ENCODE results near the gene RPS4Y1. TPM values are rescaled to one million over a fixed set of nuclear protein-coding genes. Genes with fewer than 3 reads are reported as not detected.
"Not testable (repeated sequence)": the region's sequence is repeated elsewhere in the genome, so short reads cannot be mapped to it uniquely, and the experiment has no call there.

RPS4Y1 gene
- total RNA-seq (2014; rRNA removed; shearing (Covaris generic)) = 424 and 461 TPM in 2 replicates

DNA sequence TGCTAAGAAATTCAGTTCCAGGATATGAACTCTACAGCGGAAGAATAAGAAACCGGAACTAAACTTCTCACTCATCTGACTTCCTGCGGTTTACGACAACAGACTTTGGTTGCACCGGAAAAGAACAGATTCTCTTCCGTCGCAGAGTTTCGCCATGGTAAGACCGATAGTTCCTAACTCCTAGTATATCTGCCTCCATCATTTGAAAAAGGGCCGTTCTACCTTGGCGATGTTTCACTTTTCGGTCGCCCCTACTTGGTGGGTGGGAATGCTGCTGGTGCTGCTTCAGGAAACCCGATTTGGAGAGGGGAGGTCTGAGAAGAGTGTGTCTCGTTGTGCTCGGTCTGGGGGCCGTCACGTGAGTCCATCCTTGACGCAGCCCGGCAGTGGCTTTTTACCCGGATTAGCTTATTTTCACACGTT lies at the start of gene RPS4Y1:
Gene RPS4Y1 (plus strand): TSS at position 132 of the 423 bp plus-strand sequence. CDS start 23 bp downstream, at position 155.
- peak; percentile 70 for DNase-seq (ENCODE audit: low spot score)

DNA sequence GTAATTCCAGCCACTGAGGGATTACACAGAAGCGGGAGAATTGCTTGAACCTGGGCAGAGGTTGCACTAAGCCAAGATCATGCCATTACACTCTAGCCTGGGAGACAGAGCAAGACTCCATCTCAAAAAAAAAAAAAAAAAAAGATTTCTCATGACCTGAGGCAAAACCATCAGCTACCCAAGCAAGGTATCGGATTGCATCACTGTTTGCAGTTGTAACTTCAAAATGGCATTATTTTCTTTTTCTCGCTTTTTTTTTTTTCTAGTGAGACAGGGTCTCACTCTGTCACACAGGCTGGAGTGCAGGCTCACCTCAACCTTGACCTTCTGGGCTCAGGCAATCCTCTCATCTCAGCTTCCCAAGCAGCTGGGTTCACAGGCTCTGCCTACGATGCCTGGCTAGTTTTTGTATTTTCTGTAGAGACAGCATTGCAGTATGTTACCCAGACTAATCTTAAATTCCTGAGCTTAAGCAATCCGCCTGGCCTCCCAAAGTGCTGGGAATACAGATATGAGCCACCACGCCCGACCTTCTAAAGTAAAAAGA lies 44.4 kb upstream of the RPS4Y1 start:
- no peak for DNase-seq (ENCODE audit: low spot score)

DNA sequence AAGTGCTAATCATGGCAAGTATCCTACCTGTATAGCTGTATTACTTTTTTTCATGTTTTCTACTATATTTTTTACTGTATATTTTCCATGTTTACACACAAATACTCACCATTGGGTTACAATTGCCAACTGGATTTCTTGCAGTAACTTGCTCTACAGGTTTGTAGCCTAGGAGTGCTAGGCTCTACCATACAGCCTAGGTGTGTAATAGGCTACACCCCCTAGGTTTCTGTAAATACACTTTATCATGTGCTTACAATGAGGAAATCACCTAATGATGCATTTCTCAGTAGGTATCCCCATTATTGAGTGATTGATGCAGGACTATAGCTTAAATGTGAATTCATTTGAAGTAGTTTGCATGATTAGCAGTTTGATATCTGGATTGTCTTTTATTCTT lies 43.4 kb upstream of the RPS4Y1 start:
- DNase-seq (ENCODE audit: low spot score) = no peak

DNA sequence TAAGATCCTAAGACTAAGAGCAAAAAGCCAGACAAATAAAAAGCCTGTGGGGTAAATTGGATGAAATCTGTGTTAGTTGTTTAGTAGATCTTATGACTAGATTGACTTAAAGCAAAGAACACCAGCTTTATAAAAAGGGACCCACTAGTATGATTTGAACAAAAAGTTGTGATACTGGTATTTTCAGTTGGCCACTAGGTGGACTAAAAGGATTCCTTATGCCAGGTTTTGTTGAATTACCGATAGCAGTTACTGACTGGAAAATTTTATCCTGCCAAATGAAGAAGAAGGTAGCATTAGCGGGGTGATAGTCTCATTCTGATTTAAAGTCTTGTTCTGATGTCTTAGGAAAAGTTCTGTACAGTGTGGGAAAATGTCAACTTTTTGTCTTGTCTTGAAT lies 41.2 kb upstream of the RPS4Y1 start:
- DNase-seq (ENCODE audit: low spot score) = peak; percentile 10

DNA sequence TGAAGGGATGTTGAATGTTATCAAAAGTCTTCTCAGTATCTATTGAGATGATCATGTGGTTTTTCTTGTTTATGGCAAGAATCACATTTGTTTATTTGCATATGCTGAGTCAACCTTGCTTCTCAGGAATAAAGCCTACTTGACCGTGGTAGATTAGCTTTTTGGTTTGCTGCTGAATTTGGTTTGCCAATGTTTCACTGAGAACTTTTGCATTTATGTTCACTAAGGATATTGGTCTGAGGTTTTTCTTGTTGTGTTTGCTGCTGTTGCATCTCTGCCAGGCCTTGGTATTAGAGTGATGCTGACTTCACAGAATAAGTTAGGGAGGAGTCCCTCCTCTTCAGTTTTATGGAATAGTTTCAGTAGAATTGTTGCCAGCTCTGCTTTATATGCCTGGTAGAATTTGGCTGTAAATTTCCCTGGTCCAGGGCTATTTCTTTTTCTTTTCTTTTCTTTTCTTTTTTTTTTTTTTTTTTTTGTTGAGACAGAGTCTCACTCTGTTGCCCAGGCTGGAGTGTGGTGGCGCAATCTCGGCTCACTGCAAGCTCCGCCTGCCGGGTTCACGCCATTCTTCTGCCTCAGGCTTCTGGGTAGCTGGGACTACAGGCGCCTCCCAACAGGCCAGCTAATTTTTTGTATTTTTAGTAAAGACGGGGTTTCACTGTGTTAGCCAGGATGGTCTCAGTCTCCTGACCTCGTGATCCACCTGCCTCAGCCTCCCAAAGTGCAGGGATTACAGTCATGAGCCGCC lies 24.1 kb upstream of the RPS4Y1 start:
- DNase-seq (ENCODE audit: low spot score) = peak; percentile 70

DNA sequence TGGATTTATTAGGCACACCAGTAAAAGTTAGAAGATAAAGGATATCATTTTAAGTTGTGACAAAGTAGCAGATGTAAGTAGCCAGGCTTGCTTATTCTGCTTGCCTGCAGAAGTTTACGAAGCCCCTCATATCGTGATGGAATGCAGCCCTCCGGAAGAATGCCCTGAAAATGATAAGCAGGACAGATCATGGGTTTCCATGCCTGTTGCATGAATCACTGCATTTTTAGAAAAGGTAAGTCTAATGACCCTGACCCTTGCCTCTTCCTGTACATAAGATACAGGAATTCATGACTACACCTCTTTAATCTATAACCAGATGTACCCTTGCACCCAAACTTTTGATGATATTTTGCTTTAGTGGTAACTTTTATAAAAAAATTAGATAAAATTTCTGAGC lies 16.9 kb upstream of the RPS4Y1 start:
- no peak for DNase-seq (ENCODE audit: low spot score)

DNA sequence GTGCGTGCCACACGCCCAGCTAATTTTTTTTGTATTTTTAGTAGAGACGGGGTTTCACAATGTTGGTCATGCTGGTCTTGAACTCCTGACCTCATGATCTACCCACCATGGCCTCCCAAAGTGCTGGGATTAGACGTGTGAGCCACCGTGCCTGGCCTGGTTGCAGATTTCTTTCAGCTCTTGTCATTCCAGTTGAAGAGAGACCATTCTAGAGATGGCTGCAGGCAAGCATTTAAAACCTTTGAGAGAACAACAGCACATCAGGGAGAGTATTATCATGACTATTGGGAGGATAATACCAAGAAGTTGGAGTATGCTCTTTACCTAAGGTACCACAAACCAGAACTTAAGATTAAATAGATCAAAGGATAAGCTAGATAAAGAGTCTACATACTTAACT lies 12.9 kb upstream of the RPS4Y1 start:
- no peak for DNase-seq (ENCODE audit: low spot score)

DNA sequence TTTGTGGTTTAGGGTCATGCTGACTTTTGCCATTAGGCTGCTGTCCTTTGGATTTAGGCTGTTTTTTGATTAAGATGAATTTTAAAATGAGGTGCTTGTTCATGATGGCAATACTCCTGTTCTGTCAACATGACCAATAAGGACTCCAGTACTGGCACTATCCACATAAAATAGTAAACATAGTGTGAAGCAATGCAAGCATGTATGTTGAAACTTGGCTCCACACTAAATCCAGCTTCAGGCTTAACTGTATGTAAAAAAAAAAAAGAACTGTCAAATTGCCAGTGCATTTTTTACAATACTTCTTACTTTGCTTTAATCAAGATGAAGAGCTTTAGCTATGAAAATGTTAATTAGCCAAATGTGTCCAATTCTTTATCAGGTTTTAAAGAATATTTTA lies 6.2 kb upstream of the RPS4Y1 start:
- DNase-seq (ENCODE audit: low spot score) = no peak

DNA sequence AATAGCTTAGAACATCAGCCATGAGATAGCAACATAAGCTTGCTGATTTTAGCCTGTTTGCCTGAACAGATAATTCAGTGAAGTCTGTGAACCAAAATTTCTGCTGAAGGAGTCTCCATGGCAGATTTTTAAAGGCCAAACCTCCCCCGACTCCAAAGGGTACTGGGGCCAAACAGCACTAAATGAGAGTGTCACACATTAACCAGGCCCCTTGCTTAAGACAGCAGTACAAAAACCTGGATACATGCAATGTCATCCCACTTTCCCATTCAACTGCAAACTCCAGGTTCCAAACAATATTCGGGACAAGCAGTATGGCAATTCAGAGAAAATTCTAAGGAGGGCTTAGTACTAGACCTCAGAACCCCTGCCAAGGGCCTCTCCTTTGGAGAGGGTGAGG lies 4.3 kb upstream of the RPS4Y1 start:
- DNase-seq (ENCODE audit: low spot score) = no peak

DNA sequence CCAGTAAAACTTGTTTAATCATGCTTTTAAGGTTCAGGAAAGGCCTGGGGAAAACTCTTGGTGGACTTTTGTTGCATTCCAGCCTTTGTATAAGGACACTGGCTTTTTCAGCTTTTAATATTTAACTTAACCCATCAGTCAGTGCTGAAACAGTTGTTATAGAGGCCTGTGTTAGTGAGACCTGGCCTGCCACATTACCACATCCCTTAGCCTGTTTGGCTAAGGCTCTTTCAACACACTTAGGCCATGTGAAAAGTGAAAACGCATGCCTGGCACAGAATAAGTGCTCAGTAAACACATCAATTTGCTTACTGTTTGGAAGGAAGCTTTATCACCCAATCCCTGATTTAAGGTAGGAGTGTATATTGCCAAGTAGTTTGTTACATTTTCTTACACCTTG lies 3.5 kb upstream of the RPS4Y1 start:
- DNase-seq (ENCODE audit: low spot score) = no peak

DNA sequence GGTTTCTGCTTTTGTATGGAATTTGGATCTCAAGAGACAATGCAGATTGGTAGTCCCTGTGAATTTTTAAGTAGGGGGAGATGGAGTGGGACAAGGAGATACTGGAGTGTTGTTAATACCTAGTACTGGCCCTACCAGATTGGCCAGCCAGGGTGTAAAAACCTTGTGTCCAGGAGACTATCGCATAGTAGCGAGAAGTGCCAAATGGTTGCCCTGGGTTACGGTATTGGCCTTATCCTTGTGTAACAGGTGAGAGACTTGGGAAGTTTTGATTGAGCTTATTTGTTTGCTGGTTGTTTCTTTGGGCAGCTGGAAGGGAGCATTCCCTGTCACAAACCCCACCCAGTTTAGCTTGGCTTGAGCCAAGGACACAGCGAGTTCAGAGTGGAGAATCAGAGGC lies 5.4 kb downstream of the RPS4Y1 start:
- DNase-seq (ENCODE audit: low spot score) = no peak

DNA sequence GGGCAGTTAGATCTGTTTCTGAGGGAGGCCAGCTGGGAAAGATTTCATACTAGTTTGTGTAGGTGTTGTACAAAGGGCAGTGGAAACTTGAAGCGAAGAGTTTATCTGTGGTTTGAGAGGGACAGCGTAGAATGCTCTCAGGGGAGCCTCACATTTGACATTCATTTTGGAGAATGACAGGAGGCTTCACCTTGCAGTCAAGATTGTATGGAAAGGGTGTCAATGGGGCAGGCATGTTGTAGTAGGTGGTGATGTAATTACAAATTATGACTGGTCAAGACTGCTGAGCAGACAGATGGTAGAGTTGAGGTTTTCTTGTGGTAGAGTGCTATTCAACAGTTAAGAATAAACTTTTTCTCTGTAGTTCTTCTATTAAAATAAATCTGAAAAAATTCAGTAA lies 7.0 kb downstream of the RPS4Y1 start:
- DNase-seq (ENCODE audit: low spot score) = no peak

DNA sequence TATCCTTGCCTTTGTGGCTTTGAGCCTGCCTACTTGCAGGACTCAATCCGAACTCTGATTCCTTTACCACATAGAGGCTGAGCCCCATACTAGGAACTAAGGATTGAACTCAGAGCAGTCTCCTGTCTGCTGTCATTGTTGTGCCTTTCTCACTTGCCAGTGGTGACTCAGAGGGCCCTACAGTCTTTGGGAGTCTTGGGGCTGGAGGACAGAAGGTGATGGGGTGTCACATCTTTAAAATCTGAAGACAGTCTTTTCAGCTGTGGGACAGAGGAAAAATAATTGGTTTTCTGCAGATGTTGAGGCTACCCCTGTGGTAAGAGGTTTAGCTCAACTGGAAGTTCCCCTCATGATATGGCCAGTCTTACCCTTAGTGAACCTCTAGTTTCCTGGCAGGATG lies 8.0 kb downstream of the RPS4Y1 start:
- no peak for DNase-seq (ENCODE audit: low spot score)

DNA sequence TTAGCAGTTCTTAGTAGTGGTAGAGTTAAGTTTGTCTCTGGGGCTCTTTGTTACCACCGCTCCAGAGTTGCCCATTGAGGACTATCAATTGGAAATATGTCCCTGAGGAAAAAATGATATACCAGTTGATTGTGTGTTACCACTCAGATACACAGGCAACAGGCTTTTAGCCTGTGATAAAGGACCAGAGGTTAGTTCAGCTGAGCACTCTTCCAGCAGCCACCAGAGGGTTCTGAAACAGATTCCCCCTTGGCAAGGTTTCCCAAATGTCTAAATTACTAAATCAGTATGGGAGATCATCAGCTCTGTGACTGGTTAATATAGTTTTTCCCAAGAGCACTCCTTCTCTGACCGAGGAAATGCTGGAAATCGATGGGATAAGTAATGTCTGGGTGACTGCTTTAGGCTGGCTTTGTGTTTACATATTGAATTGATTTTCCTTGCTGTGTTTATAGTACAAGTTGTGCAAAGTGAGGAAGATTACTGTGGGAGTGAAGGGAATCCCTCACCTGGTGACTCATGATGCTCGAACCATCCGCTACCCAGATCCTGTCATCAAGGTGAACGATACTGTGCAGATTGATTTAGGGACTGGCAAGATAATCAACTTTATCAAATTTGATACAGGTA lies 12.9 kb downstream of the RPS4Y1 start:
- no peak for DNase-seq (ENCODE audit: low spot score)

DNA sequence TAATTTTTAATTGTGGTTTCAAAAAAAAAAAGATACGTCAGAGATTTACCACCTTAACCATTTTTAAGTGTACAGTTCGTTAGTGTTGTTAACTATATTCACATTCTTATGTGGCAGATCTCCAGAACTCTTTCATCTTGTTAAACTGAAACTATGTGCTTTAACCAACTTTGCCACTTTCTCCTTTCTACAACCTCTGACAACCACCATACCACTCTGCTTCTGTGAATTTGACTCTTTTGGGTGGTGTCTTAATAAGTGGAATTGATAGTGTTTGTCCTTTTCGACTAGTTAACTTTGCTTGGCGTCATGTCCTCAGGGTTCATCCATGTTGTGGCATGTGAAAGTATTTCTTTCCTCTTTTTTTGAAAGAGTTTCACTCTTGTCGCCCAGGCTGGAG lies 15.7 kb downstream of the RPS4Y1 start:
- DNase-seq (ENCODE audit: low spot score) = no peak

DNA sequence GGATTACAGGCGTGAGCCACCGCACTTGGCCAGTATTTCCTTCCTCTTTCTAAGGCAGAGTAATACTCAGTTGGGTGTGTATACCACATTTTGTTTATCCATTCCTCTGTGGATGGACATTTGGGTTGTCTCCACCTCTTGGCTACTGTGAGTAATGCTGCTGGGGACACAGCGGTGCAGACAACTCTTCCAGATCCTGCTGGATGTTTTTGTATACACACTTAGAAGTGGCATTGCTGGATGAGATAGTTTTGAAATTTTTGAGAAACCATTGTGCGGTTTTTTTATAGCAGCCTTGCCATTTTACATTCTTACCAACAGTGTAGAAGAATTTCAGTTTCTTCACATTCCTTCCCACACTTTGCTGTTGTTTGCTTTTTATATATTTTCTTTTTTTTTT lies 16.3 kb downstream of the RPS4Y1 start:
- peak; percentile 83 for DNase-seq (ENCODE audit: low spot score)

DNA sequence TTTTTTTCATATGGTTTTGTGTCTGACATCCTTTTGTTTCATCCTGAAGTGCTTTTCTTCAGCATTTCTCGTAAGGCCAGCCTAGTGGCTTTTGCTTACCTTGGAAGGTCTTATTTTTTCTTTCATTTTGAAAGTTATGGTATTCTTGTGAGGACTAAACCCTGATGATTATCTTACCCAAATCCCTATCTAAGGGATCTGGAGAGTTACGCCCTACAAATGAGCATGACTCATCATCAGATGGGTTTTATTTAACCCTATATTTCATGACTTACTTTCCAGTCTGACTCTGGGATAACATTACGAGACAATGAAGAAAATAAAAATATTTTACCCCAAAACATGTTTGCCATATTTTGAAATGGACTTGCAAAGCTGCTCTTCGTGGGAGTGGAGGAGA lies 18.4 kb downstream of the RPS4Y1 start:
- DNase-seq (ENCODE audit: low spot score) = no peak

DNA sequence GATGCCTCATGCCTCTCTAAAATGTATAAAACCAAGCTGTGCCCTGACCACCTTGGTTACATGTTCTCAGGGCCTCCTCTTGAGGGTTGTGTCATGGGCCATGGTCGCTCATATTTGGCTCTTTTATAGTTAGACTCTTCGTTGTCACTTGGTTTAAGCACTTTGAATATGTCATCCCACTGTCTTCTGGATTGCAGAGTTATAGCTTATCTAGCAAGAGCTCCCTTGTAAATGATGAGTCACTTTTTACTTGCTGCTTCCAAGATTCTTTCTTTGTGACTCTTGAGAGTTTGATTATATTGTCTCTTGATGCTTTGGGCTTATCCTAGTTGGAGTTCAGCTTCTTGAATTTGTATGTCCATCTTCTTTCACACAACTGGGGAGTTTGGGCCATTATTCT lies 19.1 kb downstream of the RPS4Y1 start:
- peak; percentile 13 for DNase-seq (ENCODE audit: low spot score)

DNA sequence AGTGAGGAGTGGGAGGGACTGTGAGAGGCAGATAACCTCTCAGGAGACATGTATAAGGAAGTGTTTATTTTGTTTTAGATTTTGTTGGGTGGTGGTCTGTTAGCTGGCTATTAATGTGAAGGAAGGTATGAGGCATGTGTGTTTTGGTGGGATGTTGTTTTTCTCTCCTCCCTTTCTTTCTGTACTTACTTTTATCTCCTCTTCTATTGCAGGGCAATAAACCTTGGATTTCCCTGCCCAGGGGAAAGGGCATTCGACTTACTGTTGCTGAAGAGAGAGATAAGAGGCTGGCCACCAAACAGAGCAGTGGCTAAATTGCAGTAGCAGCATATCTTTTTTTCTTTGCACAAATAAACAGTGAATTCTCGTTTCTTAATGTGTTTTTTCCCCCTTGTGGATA lies 25.2 kb downstream of the RPS4Y1 start:
- DNase-seq (ENCODE audit: low spot score) = no peak

DNA sequence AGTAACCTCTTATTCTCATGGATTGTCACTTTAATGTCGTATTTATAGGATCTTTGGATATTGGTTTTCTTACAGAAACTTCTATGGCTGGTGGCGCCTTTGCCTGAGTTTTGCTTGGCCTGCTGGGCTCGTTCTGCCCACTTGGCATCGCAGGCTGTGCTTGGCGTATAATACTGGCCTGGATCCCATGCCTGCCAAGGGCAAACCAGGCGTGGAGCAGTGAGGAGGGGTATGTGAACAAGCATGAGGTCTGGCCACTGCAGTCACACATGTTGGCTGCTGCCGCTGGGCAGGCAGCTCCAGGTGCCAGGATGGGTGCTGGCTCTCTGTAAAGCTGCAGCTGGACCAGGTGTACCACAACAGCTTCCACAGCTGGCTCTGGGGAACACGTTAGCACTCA lies 26.1 kb downstream of the RPS4Y1 start:
- DNase-seq (ENCODE audit: low spot score) = no peak

DNA sequence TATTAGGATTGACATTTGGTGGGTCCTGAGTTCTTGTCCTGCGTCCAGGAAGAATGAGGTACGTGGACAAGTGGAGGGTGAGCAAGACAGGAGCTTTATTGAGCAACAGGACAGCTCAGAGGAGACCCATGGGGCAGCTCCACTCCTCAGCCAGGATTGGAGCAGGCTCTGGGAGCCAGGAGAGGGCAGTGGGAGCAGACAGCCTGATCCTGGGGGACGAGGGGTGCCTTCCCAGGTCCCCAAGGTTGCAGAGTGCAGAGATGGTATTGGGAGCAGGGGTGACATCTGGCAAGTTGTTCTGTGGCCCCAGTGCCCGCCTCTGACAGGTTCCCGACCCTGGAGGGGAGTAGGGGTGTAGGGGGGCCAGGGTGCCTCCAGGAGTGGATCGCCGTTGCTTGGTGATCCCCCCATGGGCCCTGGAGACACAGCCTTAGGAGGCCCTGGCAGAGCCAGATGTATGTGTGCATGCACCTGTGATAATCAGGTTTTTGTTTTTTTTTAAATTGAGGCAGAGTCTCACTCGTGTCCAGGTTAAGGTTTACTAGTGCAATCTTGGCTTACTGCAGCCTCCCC lies 26.7 kb downstream of the RPS4Y1 start:
- no peak for DNase-seq (ENCODE audit: low spot score)

DNA sequence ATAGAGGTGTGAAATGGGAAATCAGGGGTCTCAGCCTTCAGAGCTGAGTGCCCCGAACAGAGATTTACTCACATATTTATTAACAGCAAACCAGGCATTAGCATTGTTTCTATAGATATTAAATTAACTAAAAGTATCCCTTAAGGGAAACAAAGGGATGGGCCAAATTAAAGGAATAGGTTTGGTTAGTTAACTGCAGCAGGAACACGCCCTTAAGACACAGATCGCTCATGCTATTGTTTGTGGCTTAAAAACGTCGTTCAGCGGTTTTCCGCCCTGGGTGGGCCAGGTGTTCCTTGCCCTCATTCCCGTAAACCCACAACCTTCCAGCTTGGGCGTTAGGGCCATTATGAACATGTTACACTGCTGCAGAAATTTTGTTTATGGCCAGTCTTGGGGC lies 30.8 kb downstream of the RPS4Y1 start:
- not testable (repeated sequence) for DNase-seq (ENCODE audit: low spot score)

DNA sequence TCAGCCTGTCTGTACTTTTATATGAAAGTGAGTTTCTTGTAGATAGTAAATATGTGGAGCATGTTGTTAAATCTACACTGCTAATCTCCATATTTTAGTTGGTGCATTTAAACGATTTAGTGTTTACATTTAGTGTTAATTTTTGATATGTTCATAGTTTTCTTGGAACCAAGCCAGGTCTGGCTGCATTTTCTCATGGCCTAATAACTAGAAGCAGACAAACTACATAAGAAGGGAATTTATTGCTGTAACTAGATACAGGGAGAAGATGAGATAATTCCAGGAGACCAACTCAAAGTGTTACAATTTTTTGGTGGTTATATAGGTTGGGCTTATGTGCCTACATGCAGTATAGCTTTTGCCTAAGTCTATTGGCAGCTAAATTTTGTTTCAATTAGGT lies 32.8 kb downstream of the RPS4Y1 start:
- no peak for DNase-seq (ENCODE audit: low spot score)
